ENCODE data around the gene CYTH1.

CYTH1 gene, protein sequence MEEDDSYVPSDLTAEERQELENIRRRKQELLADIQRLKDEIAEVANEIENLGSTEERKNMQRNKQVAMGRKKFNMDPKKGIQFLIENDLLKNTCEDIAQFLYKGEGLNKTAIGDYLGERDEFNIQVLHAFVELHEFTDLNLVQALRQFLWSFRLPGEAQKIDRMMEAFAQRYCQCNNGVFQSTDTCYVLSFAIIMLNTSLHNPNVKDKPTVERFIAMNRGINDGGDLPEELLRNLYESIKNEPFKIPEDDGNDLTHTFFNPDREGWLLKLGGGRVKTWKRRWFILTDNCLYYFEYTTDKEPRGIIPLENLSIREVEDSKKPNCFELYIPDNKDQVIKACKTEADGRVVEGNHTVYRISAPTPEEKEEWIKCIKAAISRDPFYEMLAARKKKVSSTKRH

DNA sequence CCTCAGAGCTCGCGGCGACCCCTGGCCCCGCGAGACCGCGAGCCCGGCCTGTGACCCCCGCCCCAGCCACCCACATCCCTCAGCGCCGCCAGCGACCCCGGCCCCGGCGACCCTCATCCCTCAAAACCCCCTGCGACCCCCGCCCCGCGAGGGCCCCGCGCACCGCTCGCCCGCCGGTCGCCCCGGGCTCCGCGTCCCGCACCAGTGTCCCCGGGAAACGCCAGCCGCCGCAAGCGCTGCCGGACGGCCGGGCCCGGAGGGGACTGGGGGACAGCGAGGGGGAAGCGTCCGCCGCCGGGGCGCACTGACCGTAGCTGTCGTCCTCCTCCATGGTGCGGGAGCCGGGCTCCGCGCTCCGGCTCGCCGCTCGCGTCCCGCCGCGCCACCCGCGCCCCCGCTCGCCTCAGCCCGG, at the start of gene CYTH1:
Gene CYTH1, minus strand, starts transcription at position 381 of the 412 bp plus-strand sequence. Its CDS starts 50 bp downstream, at position 331.
- DNase-seq (ENCODE audit: low read depth): no peak

DNA sequence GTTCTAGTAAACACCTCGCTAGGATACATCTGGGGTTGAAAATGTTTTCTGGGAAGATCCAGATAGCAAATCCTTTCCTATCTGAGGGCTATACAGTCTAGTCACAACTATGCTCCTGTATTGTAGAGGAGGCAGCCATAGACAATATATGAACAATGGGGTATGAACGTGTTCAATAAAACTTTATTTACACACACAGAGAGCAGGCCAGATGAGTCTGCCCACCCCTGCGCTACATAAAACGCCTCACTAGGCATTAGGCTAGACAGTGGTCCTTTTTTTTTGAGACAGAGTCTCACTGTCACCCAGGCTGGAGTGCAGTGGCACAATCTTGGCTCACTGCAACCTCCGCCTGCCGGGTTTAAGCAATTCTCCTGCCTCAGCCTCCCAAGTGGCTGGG, 47.4 kb upstream of the CYTH1 start:
- no peak for DNase-seq (ENCODE audit: low read depth)

DNA sequence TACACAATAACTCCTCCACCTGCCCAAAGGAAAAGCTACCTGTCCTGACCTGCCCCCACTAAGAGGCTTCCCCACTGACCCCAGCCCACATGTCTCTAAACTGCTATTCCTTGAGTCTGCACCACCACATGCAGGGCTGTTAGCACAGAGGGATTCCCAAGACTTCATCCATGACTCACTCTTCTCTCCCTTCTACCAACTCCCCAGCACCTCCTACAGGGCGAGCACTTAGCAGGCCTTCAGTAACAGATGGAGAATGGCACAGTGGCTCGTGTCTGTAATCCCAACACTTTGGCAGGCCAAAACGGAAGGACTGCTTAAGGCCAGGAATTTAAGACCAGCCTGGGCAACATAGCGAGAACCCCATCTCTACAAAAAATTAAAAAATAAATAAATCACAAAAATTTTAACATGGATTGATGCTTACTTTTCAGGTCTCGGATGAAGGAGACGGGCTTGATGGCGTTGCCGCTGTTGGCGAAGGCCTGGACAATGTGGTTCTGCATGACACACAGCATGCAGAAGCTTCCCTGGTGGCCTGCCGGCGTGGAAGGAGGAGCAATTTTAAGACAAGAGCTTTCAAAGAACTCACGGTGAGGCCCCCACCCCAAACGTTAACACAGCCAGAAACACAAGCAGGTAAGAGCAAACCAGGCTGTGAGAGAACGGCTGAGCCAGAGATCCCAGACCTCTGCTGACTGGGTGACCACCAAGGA, 46.6 kb upstream of the CYTH1 start:
- no peak for DNase-seq (ENCODE audit: low read depth)

DNA sequence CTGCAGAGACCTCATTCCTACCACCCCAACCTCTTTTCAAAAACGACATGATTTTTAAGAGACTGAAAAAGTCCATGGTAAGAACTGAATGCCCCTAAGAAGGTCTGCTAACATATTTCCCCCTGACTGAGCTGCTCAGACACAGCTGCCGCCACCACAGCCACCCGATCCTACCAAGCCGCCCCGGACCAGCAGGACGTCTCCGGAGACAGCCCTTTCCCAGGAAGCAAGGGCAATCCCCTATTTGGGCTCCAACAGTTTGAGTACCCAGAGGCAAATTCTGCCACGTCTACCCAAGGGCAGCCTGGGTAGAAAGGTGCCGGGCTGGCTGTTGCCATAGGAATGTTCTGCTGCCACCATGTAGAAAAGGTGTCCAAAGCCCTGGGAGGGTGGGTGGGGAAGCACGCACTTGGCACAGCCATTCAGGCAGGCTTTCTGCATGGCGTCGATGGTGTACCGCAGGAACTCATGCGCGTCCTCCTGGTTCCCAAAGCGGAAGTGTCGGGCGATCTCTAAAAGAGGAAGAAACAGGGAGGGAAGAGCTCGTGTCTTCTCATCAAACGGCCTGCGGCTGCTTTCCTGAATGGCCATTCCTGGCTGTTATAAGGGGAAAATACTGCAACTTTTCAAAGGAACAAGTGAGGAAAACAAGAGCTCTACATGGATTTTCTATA, 44.9 kb upstream of the CYTH1 start:
- DNase-seq (ENCODE audit: low read depth): no peak

DNA sequence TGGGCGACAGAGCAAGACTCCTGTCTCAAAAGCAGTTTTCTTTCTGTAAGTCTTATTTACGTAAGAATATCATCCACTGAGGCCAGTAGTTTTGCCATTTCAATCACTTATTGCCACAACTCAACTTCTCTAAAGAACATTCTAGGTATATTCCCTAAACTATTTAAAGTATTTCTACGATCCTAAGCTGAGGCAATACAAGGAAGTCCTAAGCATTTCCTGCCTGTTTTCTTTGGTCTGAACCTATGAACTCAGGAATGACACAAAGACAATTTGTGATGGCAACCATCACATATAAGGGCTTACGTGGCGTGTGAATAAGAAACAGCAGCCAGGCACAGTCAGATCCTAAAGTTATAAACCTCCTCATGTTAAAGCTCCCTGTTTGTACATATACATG, 44.3 kb upstream of the CYTH1 start:
- DNase-seq (ENCODE audit: low read depth): no peak

DNA sequence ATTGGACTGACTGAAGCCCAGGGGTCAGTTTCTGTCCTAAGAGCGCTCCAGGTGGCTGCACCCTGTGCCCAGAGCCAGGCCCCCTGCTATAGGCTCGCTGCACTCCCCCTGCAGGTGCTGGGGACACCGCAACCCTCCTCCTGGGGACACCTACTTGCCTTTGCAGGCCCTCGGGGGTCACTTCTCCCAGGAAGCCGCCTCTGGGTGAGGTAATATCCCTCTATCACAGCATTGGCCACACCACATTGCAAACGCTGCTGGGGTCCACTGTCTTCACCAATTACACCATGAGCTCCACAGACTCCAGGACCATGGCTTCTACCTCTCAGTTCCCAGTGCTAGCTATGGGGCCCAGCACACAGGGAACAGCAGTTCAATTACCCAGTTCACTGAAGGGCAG, 43.6 kb upstream of the CYTH1 start:
- no peak for DNase-seq (ENCODE audit: low read depth)

DNA sequence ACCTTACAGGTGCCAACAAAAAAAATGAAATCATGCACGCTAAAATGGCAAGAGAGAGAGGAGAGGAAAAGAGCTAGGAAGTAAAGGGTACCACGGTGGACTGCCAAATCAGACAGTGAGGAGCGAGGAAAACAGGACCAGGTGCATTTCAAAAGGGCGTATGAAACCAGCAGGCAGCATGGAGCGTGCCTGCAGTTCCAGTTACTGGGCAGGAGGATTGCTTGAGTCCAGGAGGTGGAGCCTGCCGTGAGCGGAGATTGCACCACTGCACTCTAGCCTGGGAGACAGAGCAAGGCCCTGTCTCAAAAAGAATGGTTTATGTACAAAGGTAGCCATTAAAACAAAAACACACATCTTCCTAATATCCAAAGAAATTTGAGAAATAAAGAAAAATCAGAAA, 42.2 kb upstream of the CYTH1 start:
- no peak for DNase-seq (ENCODE audit: low read depth)

DNA sequence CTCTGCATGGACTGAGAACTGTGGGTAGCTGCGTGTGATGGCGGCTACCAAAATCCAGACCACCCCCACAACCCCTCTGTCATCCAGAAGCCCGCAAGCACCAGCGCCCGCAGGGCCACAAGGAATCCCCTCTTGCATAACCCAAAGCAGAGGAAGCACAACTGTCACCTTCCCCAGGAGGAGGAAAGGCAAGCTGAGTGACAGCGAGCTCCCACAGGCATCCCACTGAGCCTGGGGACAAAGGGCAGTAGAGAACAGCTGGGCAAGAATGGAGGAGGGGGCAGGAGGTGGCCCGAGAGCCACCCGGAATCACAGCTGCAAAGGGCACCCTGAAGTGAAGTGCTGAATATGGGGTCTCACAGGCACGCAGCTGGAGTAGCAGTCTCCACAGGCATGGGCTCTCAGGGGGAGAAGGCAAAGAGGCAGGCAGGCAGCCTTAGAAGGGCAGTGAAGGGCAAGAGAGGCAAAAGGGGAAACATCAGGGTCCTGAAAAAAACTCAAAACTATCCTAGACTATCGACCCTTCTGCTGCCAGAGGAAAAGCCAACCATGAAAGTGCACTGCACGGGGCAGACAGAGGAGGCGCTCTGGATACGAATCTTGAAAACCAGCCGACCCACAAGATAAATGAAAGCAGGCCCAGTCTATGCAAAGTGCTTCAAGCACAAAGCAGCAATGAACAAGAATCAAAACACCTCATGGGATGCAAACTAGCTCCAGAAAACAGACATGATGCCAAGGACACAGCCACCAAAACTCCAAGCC, 41.4 kb upstream of the CYTH1 start:
- no peak for DNase-seq (ENCODE audit: low read depth)

DNA sequence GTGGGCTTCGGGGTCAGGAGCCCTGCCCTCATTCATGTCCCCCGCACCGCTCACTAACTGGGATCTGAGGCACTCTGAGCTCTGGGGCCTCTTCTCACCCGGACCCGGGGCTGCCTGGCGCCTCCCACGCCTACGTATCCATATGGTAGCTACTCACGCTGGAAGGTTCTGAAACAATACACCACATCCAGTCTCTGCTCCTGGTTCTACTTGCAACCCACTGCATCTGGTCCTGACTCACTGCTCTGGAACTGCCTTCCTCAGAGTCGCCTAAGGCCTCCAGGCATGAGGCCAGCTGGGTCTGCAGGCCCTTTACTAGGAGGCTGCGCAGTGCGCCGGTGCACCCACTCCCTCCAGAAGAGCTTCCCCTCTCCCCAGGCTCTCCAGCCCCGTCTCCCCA, 40.5 kb upstream of the CYTH1 start:
- no peak for DNase-seq (ENCODE audit: low read depth)

DNA sequence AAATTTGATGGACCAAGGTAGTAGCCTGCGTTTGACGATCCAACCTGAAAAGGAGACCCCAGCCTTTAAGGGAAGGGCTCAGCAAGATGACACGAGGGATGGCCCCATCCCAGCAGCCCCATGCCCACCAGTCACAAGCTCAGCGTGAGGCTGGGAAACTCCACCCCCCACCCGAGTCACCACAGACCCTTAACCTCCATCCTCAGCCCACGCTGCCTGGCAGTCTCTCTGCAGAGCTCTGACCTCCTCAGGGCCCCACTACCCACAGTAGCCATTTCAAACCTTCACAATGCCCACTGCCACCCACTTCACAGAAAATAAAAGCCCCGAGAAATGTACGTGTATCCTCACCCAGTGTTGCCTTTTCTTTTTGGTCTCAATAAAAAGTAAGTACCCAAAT, 39.9 kb upstream of the CYTH1 start:
- DNase-seq (ENCODE audit: low read depth): no peak

DNA sequence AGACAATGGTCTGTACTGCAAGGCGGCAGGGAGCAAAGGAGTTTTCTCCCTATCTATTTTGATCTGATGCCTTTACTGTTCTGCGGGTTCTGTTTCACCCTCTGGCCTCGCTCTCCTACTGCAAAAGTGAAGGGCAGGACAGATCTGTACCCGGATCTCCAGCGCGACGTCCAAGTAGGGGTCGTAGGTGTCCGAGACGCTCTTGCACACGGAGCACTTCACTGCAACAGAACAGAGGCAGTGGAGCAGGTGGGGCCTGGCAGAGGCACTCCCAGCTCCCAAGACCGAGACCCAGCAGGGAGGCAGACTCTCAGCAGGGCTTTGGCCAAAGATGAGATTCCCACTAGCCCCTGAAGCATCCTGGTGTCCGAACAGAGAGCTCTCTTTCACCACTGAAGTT, 38.8 kb upstream of the CYTH1 start:
- DNase-seq (ENCODE audit: low read depth): no peak

DNA sequence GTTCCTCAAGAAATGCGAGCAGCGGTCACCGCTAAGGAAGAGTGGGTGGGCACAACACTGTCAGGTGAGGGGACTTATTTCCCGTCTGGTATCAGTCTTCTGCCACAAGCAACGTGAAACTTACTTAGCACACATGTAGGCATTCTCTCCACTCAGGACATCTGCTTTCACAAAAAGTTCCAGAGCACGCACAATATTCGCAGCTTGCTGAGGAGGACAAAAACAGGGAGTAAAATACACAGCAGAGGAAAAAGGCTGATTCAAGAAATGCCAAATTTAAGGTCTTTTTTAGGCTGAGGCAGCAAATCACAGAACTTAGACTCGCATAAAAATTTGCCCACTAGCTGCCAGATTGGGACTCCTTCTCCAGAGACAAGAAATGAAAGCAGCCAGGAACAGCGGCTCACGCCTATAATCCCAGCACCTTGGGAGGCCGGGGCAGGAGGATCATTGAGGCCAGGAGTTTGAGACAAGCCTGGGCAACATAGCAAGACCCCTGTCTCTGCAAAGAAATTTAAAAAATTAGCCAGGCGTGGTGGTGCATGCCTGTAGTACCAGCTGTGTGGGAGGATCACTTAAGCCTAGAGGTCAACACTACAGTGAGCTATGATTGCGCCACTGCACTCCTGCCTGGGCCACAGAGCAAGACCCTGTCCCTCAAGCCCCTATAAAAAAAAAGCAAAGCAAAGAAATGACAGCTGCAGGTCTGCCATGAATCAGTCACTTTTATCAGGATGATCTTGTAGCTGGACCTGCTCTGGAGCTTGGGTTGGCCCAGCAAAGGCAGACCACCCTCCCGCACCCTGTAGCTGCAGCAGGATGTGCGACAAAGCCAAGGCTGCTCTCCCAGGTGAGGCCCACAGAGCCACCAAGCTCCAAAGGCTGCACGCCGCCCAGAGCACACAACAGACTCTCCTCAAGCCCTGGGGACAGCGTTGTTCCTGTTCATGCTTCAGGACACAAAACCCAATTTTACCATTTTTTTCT, 38.0 kb upstream of the CYTH1 start:
- DNase-seq (ENCODE audit: low read depth): no peak

DNA sequence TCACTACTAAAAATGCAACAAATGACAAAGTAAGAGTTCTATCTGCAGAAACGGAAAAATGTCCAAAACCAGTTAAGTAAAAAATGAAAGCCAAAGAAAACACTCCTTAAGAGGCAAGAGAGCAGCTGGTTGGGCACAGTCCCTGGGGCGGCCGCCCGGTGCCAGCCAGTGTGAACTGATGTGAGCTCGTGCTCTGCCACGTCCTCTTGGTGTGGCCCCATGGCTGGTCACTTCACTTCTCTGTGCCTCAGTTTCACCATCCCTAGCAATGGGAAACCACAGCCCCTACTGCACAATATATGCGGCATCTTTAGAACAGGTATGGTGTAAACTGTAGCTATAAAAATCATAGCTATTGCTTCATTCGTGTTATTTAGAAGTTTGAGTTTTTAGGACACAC, 37.3 kb upstream of the CYTH1 start:
- DNase-seq (ENCODE audit: low read depth): no peak

DNA sequence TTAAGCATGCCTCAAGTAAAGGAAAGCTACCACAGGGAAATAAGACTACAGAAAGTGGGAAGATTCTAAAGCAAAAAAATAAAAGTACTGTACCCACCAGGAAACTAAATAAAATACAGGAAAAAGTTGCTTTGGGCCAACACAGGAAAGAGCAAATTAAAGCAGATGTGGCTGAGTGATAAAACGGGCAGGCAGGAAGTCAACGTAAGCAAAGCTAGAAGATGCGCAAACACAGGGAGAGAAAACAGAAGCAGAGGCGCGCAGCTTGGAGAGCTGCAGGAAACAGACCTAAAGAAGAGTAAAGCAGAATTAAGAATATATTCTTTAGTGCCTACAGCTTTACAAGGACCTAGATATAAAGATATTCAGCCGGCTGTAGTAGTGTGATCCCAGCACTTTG, 36.9 kb upstream of the CYTH1 start:
- peak; percentile 38 for DNase-seq (ENCODE audit: low read depth)

DNA sequence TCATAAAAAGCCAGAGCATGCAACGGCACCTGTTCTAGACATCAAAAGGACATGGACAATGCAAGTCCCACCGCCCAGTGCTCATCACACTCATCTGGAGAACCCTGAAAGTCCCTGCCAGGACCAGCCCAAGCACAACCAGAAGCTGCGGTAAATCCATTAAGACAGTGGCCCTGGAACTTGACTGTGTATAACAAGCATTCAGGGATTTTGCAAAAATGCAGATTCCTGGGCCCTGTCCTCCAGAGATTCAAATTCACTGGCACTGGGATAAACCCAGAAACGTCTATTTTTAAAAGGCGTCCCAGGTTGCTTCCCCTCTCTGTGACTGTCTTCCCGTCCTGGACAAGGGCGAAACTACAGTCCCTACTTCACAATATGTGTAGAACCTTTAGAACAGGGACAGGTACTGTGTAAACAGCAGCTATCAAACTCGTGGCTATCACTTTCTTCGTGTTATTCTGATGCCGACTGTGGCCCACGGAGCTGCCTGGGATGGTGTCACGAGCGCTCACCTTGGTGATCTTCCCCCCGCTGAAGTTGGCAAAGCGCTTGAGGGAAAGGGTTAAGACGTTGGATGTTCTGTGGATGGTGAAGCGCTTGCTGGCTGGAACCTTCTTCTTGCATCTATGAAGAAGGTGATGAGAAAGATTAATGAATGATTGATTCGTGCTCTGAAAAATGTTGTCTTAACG, 36.2 kb upstream of the CYTH1 start:
- no peak for DNase-seq (ENCODE audit: low read depth)

DNA sequence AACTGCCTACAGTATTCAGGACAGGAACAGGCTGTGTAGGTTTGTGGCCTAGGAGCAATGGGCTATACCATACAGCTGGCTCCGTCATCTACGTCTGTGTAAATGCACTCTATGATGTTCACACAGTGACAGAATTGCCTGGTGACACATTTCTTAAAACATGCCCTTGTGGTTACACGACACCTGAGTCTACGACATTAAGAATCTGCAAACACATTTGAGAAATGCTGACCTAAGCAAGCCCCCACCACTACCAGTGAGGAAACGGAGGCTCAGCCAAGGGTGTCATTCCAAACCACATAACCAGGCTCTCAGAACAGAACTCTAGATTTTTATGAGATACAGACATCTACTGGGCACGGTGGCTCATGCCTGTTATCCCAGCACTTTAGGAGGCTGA, 35.0 kb upstream of the CYTH1 start:
- no peak for DNase-seq (ENCODE audit: low read depth)

DNA sequence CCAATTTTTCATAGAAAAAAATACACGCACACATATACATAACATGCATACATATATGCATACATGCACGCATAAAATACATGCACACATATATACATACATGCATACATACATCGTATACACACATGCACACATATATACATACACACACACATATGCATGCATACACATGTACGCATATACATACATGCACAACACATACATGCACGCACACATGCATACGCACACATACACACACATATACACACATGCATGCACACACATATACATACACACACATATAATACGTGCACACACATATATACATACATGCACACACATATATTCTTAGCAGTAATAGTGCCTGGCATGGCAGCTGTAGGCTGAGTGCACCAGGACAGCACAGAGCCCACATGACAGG, 33.6 kb upstream of the CYTH1 start:
- no peak for DNase-seq (ENCODE audit: low read depth)

DNA sequence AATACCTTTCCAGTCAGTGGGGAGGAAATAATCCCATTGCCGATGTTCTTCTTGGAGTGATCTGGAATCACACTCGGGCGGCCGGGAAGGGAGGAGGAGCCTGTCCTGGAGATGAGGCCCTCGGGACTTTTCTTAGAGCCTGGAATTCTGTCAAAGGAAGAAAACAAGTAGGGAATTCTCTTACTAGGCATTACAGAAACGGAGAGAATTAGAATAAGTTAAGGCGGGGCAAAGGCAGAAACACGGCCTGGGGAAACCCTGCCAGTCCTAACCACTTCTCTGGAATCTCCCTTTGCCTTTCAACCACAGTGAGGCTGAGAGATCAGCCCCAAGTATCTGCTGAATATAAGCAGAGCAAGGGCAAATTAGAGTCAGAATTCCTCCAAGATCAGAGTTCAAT, 30.8 kb upstream of the CYTH1 start:
- no peak for DNase-seq (ENCODE audit: low read depth)

DNA sequence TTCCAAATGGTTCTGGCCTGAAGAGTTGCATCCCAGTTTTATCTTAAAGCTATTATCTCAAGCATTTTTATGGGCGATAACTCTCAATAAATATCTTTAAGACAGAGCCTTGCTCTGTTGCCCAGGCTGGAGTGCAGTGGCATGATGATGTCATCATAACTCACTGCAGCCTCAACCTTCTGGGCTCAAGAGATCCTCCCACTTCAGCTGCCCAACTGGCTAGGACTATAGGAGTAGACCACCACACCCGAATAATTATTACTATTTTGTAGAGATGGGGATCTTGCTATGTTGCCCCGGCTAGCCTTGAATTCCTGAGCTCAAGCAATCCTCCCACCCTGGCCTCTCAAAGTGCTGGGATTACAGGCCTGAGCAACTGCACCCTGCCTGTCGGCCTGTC, 26.1 kb upstream of the CYTH1 start:
- no peak for DNase-seq (ENCODE audit: low read depth)

DNA sequence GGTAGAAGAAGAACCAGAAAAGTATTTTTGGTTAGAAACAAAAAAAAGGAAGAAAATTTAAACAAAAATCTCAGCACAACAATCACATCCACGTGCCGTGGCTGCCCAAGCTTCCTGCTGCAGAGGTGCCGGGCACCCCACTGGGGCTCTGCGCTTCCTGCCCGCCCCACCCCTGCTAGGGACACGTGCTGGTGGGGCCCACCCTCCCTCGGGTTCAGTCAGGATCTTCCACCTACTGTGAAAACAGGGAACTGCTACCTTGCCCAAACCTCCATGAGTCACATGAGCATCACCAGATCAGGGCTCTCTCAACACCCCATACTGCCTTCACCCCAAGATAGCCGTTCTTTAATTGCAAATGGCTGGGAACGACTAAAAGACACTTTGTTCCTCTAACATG, 24.4 kb upstream of the CYTH1 start:
- DNase-seq (ENCODE audit: low read depth): no peak

DNA sequence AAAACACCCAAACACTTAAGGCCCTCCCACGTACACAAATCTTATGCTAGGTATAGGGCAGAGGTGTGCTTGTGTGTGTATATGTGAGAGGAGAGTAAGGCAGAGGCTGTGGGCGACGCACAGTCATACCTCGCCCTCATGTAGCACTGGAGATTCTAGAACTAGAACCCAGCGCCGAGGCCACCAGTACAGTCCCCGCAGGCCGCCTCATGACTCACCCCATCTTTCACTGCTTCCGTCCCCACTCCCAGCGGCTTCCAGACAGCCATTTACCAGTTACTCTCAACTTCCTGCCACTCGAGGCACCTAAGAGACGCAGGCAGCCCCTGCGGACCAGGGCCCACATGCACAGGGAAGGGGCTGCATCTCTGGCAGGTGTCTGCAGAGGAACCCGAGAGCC, 23.2 kb upstream of the CYTH1 start:
- no peak for DNase-seq (ENCODE audit: low read depth)

All from activated T-cell treated with anti-CD3 and anti-CD28 coated beads for 1 hour (primary cell).